Activated naive CD4-positive, alpha-beta T cell treated with anti-CD3 and anti-CD28 coated beads, Interleukin-2, amount 50 U/mL, for 72 hours (primary cell): Measurements from ENCODE around the gene RFC3. TPM values are rescaled to one million over a fixed set of nuclear protein-coding genes. Genes with fewer than 3 reads are reported as not detected.

Experiments used
- ATAC-seq, 2 donors: fragments of 150-1000 bp; cut with Tn5 transposase; 2 replicates each; pipeline ENCODE4 v1.10.0; 2021; ENCODE audit warnings: mild to moderate bottlenecking in 2 of 2, moderate library complexity in 2 of 2
- DNase-seq, 2 donors: peaks; one replicate each; pipeline ENCODE4 v3.0.0; 2021 to 2022; ENCODE audit warnings: low spot score in 2 of 2
- H3K27ac Mint-ChIP-seq, 2 donors: one replicate each; pipeline ENCODE4 v1.8.0; 2022; ENCODE audit warnings: mild to moderate bottlenecking in 2 of 2, mixed read lengths in 2 of 2
- H3K36me3 Mint-ChIP-seq, 2 donors: one replicate each; pipeline ENCODE4 v1.8.0; 2022; ENCODE audit warnings: mixed read lengths in 2 of 2
- H3K9me3 Mint-ChIP-seq, 2 donors: one replicate each; pipeline ENCODE4 v1.8.0; 2022; ENCODE audit warnings: mixed read lengths in 2 of 2
- total RNA-seq, 2 donors: library from RNA; stranded (reverse); gene quantifications; one replicate each; pipeline ENCODE4 v1.2.3, GENCODE V29; 2022

The RFC3 gene
- total RNA-seq, 2 donors from 2014 or later = 58.8 to 61.5 TPM

- Mint-ChIP-seq H3K9me3 (no peaks in the 10 kb centered on the region), H3K36me3 (no peaks in the 10 kb centered on the region), H3K27ac (no peak overlapping the region)
- DNase-seq = no peak
- ATAC-seq = no peak
Measured at GRCh38 chr13:33873251-33873908, 55.4 kb downstream of the RFC3 start.

GRCh38 chr13:33874871-33875270, 56.9 kb downstream of the RFC3 start:
- no peaks in the 10 kb centered on the region for H3K9me3 Mint-ChIP-seq
- ATAC-seq (no peak), DNase-seq (no peak)
- no peak overlapping the region for H3K27ac Mint-ChIP-seq
- no peaks in the 10 kb centered on the region for H3K36me3 Mint-ChIP-seq

- no peak overlapping the region for H3K27ac Mint-ChIP-seq
- H3K36me3 Mint-ChIP-seq = no peaks in the 10 kb centered on the region
- no peak for ATAC-seq
- DNase-seq = no peak
- peaks cover 0 to 4% of the 10 kb centered on the region in 2 donors for H3K9me3 Mint-ChIP-seq
Measured at GRCh38 chr13:33875618-33876401, 57.9 kb downstream of the RFC3 start.

GRCh38 chr13:33876716-33877394, 58.9 kb downstream of the RFC3 start:
- ATAC-seq = no peak

GRCh38 chr13:33879118-33879517, 61.2 kb downstream of the RFC3 start:
- no peak for ATAC-seq
- Mint-ChIP-seq H3K9me3 (peaks cover 0 to 5% of the 10 kb centered on the region in 2 donors), H3K36me3 (peaks cover 7 to 14% of the 10 kb centered on the region in 2 donors), H3K27ac (no peak overlapping the region)
- DNase-seq = no peak

More at GRCh38 chr13:33876716-33877394, 58.9 kb downstream of the RFC3 start:
- no peak for DNase-seq
- Mint-ChIP-seq H3K27ac (no peak overlapping the region), H3K9me3 (peaks cover 0 to 4% of the 10 kb centered on the region in 2 donors), H3K36me3 (peaks cover 0 to 7% of the 10 kb centered on the region in 2 donors)

- Mint-ChIP-seq H3K9me3 (peaks cover 0 to 7% of the 10 kb centered on the region in 2 donors), H3K27ac (no peak overlapping the region), H3K36me3 (peaks cover 12 to 20% of the 10 kb centered on the region in 2 donors)
- DNase-seq = no peak
- ATAC-seq = no peak
Measured at GRCh38 chr13:33882804-33883203, 64.9 kb downstream of the RFC3 start.

- Mint-ChIP-seq H3K36me3 (peaks cover 12 to 20% of the 10 kb centered on the region in 2 donors), H3K27ac (no peak overlapping the region), H3K9me3 (peaks cover 0 to 7% of the 10 kb centered on the region in 2 donors)
- no peak for DNase-seq
- ATAC-seq = no peak
Measured at GRCh38 chr13:33884531-33885220, 66.7 kb downstream of the RFC3 start.
